NCI-H2196 (cell line): Measurements from ENCODE around the gene AUP1.

Source experiments
- DNase-seq: peaks from one replicate; lab custom pipeline; 2025; ENCODE audit not compliant: unreplicated experiment; lab: John Stamatoyannopoulos, UW

Gene AUP1

GRCh38 chr2:74514368-74515270, 14.9 kb downstream of the AUP1 start, which contains the start of gene TLX2:
Gene TLX2, plus strand, starts transcription at chr2:74514450. Its CDS starts 357 bp downstream, at chr2:74514807.
- no peak for DNase-seq

GRCh38 chr2:74513605-74514367, 15.7 kb downstream of the AUP1 start:
- DNase-seq: no peak

DNA sequence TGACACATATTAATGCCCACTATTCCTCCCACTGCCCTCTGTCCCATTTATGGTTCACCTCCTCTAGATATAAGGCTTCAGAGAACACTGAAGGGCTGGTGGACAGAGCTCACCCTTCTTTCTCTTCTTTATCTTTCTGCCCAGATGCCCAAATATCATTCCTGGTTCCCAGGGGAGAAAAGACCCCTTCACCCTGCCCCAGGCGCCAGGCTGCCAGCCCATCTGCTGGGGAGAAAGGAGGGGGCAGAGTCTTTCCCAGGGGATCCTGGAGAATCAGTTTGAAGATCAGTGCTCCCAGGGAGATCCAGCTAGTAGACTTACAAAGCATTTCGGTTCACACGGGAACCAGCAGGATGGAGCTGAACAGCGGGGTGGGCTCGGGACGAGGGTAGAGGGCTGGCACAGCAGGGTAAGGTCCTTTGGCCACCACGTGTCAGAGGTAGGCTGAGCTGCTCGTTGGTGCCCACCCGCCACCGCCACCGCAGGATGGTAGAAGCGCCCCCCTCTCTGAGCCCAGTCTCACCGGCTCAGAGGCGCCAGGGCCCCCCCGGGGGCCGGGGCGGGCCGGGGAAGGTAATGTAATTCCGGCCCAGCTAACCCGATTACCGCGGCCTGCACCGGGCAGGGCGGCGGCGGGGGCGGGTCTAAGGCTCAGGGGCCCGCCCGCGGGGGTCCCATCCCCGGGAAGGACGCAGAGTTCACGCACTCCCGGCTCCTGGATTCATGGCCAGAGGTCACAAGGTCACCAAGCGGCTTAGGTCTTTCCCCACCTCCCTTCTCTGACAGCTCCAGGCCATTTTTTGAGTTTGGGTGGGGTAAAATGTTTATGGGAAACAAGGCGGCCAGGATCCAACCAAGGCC, 16.5 kb downstream of the AUP1 start:
- DNase-seq: no peak

GRCh38 chr2:74511104-74511989, 18.2 kb downstream of the AUP1 start:
- no peak for DNase-seq

DNA sequence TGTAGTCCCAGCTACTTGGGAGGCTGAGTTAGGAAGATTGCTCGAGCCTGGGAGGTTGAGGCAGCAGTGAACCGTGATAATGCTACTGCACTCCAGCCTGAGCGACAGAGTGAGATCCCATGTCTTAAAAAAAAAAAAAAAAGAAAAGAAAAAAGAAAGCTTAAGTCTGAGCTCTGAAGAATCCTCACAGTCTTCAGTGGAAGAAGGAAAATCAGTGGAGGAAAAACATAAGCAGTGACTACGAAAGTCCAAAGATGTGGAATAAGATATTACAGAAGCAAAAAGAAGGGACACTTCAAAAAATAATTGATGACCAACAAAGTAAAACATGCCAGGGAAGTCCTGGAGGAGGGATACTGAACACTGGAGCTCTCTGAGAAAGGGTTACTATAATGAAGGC, 19.2 kb downstream of the AUP1 start:
- DNase-seq: no peak

DNA sequence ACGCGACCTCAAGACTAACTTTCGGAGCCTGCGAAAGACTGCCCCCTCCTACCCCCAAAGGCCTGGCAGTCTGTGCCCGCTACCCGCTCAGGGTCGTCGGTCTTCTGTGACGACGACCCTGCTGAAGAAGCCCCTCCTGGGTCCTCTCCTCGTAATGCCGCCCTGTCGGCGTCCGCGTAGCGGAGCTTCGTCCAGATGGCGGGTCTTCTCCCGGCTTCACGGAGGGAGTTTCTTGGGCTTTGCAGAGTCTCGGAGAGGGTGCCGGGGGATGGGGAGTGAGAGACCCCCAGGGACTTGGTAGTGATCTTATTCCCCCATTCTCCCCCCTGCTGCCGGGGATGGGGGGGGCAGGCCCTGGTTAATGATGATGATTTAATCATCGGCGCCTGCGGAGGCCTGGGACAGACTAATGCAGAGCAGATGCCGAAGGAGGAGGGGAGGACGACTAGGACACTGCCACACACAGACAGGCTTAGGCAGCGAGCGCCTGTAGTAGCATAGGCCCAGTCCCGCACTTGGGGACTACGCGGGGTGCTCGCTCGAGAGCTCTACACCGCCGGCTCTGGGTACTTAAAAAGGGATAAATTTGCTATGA, 21.5 kb downstream of the AUP1 start:
- DNase-seq: no peak

DNA sequence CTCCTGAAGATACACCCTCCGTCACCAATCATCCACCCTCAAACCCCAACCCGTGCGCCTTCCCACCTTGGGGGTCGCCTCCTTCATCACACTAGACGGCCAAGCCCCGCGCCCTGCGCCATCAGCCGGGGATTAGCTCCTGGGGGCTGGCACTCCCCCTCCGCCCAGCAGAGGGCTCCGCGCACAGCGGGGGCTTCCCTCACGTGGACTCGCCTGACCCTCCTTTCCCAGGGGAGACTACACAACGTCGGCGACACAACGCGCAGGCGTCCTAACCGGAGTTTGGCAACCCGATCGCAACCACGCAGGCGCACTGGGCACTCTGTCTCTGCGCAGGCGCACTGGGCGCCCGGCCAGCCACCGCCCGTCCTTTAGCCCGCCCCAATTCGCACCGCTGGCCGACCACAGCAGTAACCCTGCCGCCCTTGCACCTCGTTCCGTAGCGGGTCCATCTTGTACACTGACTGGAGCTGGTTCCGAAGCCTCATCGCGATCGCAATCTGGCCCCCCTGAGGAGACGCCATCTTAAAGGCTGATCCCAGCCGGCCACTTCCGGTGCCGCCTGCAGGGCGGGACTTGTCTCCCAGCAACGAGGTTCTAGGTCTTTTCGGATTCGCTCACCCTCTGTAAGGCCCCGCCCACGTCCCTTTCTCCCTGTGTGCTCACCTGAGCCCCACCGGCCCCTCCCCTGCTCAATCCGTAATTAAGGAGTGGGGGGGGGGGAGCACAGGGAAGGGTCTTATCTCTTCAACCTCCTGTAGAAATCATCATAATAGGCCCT, 22.2 kb downstream of the AUP1 start, which contains the start of gene PCGF1:
Gene PCGF1 (minus strand): TSS at position 551 of the 781 bp plus-strand sequence. CDS start 27 bp downstream, at position 524.
- DNase-seq: peak; percentile 90

GRCh38 chr2:74505448-74506246, 23.9 kb downstream of the AUP1 start:
- no peak for DNase-seq

DNA sequence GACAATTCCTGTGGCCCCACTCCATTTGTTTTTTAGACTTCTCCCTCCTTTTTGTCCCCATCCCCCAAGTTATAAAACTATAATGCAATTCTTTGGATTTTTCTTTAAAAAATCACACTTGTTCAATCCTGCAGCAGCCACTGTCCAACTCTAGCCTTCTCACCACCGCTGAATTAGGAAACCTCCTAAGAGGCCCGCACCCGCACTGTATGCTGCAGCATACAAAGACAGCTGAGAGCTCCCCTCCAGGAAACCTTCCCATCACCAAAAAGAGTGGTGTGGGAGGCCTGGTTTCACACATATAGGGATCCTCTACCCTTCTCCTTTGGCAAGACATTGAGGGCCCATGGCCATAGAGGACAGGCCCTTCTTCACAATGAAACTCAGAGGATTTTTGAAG, 24.9 kb downstream of the AUP1 start:
- DNase-seq: no peak

DNA sequence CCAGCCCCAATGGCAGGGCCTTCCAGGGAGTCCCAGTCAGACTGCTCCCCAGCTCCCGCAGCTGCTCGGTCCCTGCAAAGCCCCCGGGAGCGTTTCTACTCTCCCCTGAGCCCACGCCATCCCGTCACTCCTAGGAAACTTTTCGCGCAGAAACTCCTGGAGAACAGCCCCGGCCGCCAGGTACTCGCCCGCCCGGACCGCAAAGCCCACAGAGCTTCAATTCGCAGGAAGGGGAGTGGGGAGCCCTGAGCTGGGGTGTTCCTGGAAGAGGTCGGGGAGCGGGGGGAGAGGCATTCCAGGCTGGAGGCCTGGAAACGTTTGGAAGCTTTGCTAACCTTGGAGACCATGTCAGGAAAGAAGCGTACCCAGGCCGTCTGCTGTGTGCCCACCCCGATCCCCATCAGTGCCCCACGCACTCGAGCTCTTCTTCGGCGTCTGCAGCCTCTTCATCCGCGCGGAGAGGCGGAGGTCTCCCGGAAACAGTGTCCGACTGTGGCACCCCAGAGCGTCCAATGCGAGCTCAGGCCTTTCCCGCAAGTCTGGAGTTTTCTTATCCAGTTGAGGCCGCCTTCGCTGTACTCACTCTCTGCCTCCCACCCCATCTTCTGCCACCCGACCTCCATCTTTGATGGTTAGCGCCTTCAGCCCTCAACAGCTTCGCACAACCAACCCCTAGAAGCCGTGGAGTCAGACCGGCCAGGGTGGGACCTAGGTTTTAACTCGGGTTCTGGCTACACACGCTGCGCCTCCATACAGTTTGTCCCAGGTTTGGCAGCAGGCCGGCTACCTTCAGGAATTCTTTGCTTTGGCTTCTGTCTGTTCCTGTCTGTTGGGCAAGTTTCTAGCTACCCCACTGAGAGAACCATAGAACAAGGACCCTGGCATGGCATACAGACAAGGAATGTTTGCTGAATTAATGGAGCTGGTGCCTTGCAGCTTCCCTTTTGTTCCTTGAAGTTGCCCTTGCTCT, 25.7 kb downstream of the AUP1 start:
- no peak for DNase-seq

- no peak for DNase-seq
These were observed 26.6 kb downstream of the AUP1 start for GRCh38 chr2:74502720-74503505.

DNA sequence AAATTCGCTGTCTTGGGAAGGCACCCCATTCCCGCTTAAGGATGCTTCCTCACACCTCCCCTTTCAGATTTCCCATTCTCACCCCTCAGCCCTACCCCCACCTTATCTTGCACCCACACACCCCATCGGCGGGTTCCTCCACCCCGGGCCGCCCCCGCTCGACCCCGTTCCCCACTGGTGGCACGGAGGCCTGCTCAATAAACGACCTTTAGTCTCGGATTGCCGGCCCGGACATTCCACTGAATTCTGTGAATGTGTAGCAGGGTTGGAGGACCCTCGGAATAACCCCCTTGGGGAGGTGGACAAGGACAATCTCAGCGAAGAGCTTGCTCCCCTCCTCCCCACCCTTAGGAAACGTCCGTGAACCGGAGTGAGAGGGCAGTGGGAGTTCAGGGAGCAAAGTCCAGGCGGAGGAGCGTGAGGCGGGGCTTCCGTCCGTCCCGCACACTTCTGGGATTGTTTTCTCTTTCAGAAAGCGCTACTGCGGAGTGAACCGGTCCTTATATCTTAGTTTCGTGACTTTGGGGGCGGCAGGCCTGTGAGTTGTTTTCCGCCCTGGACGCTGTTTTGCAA, 27.3 kb downstream of the AUP1 start:
- DNase-seq: no peak

DNA sequence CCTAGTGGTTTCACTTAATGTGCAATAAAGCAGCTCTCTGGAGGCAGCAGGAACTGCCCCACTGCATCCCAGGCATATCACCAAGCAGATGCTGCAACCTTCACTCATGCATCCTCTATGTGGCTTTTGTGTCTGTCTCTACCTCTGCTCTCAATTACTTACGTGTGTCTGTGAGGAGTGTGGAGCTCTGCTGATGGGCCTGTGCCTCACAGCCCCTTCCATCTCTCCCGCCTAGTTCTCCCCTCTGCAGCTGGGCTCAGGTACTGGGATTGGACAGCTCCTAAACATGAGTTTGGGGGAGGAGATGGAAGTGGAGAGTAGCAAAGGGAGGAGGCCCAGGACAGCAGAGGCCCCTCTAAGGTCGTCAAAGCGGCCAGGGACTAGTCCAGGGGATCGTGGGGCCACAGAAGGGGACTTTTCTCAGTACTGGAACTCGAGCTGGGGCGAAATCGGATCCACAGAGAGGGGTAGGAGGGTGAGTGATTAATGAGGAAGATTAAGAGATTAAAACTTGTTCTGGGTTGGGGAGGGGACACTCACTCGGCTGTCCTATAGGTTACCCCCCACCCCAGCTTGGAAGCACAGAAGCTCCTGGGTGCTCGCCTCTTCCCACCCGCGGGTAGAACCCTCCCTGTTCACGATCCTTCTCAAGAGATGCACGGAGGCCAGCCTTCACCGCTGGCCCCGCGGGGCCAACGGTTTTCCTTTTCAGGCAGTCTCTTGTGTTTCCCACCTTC, 28.0 kb downstream of the AUP1 start:
- DNase-seq: no peak

DNA sequence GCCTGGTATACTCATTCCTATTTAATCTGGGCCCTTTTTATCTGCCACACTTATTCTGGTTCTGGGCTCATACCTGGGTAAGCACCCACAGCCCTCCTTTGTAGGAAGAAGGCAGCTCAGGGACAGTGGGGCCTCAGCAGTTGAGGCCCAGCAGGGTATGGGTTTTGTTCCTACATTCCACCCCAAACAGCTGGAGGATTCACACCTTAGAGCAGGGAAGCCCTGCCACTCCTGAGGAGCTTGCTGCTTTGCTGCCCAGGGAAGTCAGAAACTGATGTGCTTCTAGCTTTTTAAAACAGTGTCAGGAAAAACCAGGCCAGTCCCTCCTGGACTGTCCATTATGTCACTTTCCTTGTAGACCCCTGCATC, 28.9 kb downstream of the AUP1 start:
- DNase-seq: no peak

GRCh38 chr2:74499940-74500577, 29.4 kb downstream of the AUP1 start:
- DNase-seq: no peak
